ENCODE results near the gene FZD8. TPM values are rescaled to one million over a fixed set of nuclear protein-coding genes. Genes with fewer than 3 reads are reported as not detected.

FZD8 gene
- total RNA-seq, 2 donors from 2014 or later: 11.0 to 11.7 TPM

DNA sequence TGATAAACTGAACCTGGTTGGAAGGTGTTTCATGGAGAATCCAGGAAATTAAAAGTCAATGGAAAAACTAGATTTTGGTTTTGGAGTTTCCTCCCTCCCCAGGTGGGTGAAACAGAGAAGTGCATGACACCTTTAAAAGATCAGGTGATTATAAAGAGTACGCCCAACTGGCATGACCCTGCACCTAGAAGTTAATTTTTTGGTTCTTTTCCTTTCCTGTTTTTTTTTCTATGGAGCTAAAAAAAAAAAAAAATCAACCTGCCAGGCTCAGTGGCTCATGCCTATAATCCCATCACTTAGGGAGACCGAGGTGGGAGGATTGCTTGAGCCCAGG, 29.0 kb downstream of the FZD8 start:
- Histone ChIP-seq H3K9me3 (no peaks in the 10 kb centered on the region), H3K27ac (no peak overlapping the region), H3K27me3 (peaks cover 7% of the 10 kb centered on the region), H3K9ac (ENCODE audit: low read depth in 2 of 2, low read length in 2 of 2) (no peak overlapping the region), H3K36me3 (no peaks in the 10 kb centered on the region), H3K4me3 (no peak overlapping the region), H3K4me1 (no peaks in the 10 kb centered on the region)
- intact Hi-C loops (cut with DNase I): no loop called here
- no peak for DNase-seq
- TF ChIP-seq, protein P1, sequence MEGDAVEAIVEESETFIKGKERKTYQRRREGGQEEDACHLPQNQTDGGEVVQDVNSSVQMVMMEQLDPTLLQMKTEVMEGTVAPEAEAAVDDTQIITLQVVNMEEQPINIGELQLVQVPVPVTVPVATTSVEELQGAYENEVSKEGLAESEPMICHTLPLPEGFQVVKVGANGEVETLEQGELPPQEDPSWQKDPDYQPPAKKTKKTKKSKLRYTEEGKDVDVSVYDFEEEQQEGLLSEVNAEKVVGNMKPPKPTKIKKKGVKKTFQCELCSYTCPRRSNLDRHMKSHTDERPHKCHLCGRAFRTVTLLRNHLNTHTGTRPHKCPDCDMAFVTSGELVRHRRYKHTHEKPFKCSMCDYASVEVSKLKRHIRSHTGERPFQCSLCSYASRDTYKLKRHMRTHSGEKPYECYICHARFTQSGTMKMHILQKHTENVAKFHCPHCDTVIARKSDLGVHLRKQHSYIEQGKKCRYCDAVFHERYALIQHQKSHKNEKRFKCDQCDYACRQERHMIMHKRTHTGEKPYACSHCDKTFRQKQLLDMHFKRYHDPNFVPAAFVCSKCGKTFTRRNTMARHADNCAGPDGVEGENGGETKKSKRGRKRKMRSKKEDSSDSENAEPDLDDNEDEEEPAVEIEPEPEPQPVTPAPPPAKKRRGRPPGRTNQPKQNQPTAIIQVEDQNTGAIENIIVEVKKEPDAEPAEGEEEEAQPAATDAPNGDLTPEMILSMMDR (IDR thresholded peaks at IDR 0.05): no peak

DNA sequence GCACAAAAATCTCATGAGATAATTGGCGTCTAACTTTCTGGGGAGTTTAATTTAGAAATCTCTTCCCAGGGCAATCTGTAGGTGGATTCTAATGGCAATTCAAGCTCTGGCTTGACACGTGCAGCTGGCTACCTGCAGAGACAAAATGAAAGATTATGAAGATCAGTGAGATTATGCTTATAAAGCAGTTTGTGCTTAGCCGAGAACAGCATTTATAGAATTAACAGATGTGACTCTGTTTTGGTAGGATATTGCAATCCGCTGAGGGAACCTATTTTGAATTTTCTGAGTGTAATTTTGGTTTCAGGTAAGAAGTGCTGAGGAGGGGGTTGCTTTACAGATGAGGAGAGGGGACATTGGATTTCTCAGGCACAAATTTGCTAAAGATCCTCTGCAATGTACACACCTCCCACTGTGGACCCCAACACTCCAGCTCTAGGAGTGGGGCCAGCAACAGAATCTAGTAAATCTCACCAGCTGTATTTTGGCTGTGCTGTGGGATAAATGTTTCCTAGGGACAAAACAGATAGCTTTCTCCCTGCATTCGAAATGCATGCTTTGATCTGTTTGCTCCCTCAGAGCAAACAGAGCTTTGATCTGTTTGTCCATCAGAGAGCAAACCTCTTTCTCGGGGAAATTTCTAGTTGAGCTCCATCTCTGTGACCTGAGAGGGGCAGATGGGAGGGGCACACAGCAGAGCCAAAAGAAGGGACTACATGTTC, 29.6 kb downstream of the FZD8 start:
- Histone ChIP-seq H3K9me3 (no peaks in the 10 kb centered on the region), H3K9ac (ENCODE audit: low read depth in 2 of 2, low read length in 2 of 2) (no peak overlapping the region), H3K27ac (no peak overlapping the region), H3K4me1 (no peaks in the 10 kb centered on the region), H3K4me3 (no peak overlapping the region), H3K27me3 (peaks cover 12% of the 10 kb centered on the region), H3K36me3 (no peaks in the 10 kb centered on the region)
- TF ChIP-seq, protein P1 (IDR thresholded peaks at IDR 0.05): no peak
- no peak for DNase-seq
- intact Hi-C loops (cut with DNase I): no loop called here

DNA sequence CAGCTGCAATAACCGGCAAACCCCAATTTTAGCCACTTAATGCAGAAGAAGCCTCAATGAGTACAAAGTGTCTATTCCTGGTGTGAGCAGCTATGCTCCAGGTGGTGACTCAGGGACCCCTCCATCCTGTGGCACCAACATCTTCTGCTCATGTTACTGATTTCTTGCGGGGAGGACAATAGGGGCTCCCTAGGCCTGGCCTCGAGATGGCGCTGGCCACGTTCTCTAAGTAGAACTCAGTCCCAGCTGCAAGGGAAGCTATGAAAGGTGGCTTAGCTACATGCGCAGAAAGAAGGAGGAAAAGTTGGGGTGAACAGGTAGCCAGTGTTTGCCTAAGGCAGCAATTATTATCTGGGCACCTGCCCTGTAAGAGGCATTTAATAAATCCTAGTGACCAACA, 30.3 kb downstream of the FZD8 start:
- Histone ChIP-seq H3K27ac (no peak overlapping the region), H3K27me3 (peaks cover 16% of the 10 kb centered on the region), H3K36me3 (no peaks in the 10 kb centered on the region), H3K4me3 (no peak overlapping the region), H3K4me1 (no peaks in the 10 kb centered on the region), H3K9ac (ENCODE audit: low read depth in 2 of 2, low read length in 2 of 2) (no peak overlapping the region), H3K9me3 (no peaks in the 10 kb centered on the region)
- no peak for DNase-seq
- intact Hi-C loops (cut with DNase I): no loop called here
- TF ChIP-seq, protein P1 (IDR thresholded peaks at IDR 0.05): no peak

DNA sequence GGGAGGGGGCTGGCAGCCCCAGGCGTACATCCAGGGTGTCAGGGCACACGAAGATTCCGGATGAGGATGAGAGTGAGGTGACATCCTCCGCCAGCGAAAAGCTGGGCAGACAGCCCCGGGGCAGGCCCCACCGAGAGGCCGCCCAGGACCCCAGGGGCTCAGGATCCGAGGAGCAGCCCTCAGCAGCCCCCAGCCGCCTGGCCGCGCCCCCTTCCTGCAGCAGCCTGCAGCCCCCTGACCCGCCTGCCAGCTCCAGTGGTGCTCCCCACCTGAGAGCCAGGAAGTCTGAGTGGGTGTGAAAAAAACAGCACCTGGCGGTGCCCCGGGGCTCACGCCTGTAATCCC, 33.8 kb downstream of the FZD8 start:
- H3K4me1 ChIP-seq: no peaks in the 10 kb centered on the region
- peaks cover 16% of the 10 kb centered on the region for H3K27me3 ChIP-seq
- H3K4me3 ChIP-seq: peak overlapping the region; percentile 34

DNA sequence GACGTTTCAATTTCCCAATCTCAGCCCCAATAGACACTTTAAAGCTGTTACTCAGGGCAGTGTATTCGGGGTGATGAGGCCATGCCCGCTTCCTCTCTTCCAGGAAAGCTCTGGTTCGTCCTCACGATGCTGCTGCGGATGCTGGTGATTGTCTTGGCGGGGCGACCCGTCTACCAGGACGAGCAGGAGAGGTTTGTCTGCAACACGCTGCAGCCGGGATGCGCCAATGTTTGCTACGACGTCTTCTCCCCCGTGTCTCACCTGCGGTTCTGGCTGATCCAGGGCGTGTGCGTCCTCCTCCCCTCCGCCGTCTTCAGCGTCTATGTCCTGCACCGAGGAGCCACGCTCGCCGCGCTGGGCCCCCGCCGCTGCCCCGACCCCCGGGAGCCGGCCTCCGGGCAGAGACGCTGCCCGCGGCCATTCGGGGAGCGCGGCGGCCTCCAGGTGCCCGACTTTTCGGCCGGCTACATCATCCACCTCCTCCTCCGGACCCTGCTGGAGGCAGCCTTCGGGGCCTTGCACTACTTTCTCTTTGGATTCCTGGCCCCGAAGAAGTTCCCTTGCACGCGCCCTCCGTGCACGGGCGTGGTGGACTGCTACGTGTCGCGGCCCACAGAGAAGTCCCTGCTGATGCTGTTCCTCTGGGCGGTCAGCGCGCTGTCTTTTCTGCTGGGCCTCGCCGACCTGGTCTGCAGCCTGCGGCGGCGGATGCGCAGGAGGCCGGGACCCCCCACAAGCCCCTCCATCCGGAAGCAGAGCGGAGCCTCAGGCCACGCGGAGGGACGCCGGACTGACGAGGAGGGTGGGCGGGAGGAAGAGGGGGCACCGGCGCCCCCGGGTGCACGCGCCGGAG, 34.4 kb downstream of the FZD8 start:
- Histone ChIP-seq H3K27ac (no peak overlapping the region), H3K9me3 (no peaks in the 10 kb centered on the region), H3K4me1 (no peaks in the 10 kb centered on the region), H3K4me3 (peak overlapping the region; percentile 34), H3K27me3 (peaks cover 16% of the 10 kb centered on the region), H3K9ac (ENCODE audit: low read depth in 2 of 2, low read length in 2 of 2) (no peak overlapping the region), H3K36me3 (no peaks in the 10 kb centered on the region)
- TF ChIP-seq, protein P1 (IDR thresholded peaks at IDR 0.05): no peak
- intact Hi-C loops (cut with DNase I): no loop called here
- no peak for DNase-seq

More for the DNA sequence above, 33.8 kb downstream of the FZD8 start:
- H3K9me3 ChIP-seq: no peaks in the 10 kb centered on the region
- DNase-seq: no peak
- TF ChIP-seq, protein P1 (IDR thresholded peaks at IDR 0.05): no peak
- no peak overlapping the region for H3K27ac ChIP-seq
- no peak overlapping the region for H3K9ac ChIP-seq (ENCODE audit: low read depth in 2 of 2, low read length in 2 of 2)
- intact Hi-C loops (cut with DNase I): no loop called here
- no peaks in the 10 kb centered on the region for H3K36me3 ChIP-seq

Data from colonic mucosa (tissue), 4 donors.